GM18511 (cell line): ENCODE results near the gene ICAM2.

Experiments
- ATAC-seq: cut with Tn5 transposase; IDR thresholded peaks from one replicate; pipeline ENCODE4 v1.9.1; 2021; ENCODE audit warnings: mild to moderate bottlenecking, moderate library complexity; ENCODE audit not compliant: unreplicated experiment

The ICAM2 gene

DNA sequence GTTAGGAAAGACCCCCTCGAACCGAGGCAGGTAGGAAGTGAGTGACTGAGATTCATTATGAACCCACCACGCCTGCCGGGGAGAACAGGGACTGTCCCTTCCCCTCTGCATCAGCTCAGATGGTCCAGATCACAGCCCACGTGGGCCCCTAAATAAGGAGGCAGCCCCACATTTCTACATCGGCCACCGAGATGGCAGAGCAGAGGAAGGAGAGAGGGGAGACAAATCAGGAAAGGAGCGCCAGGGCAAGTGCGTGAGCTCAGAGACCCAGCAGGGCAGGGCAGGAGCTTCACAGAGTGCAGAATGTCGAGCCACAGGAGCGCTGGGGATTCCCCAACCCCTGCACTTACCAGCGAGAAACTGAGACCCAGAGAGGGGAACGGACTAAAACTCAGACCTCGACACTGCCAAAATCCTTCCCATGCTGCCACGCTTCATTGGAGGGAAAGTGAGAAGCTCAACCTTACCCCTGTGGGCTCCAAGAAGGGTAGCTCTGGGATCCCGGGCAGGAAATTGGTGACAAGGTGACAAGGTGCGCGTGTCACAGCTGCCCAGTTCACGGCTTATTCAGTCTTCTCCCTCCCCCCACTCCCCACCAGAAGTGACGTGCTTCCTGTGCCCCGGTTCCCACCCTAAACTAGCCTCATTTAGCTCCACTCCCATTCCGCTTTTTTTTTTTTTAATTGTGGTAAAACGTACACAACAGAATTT is at the start of gene ICAM2:
Gene ICAM2 (minus strand): TSS at position 578 of the 711 bp plus-strand sequence. CDS start 13,942 bp downstream, outside the sequence.
- peak; percentile 81 for ATAC-seq

DNA sequence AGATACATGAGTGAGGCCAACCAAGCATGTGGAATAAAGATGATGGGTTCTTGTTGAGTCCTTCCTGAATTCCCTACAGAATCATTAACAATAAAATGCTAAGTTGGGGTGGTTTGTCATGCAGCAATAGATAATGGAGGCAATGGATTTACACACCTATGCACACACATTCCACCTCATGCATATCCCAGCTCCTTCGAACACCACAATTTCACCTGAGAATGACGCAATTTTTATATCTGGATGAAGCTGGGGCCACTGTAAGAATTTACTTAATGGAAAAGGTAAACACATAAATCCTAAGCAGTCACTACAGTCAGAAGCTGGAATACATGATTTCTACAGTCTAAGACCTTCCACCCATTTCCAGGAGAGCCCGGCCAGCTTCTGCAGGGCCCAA is 49.8 kb upstream of the ICAM2 start:
- ATAC-seq: no peak

DNA sequence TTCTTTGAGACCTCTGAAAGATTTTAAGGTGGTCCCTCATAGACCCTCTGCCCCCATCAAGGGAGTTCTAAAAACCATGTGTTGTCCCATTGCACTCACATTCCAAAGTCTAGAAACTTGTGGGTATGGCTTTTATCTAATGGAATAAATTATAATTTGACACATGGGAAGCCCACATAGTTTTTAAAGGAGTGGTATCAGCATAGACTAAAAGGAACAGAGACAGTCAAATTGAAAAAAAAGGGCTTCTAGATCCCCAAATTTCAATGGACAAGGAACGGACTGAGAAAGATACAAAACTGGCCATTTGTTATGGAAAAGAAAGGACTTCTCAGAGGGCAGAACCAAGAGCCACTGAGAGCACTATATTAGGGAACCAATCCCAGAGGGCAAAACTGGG is 48.7 kb upstream of the ICAM2 start:
- no peak for ATAC-seq

GRCh38 chr17:64067657-64068056 is 47.2 kb upstream of the ICAM2 start:
- no peak for ATAC-seq

DNA sequence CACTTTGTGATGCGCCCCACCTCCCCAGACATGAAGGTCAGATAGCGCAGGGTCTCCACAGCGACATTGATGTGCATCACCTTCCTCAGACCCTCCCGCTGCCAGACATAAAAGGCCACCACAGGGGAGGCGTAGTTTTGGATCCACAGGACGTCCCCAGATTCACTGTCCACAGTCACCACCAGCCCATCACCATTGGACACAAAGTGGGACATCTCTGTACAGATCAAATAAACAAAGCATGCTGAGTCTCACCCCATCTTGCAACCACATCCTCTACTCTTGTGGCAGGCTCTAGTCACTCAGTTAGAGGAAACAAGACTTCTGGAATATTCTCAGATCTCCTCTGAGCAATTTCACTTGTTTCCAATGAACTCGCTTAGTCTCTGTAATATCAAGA is 46.3 kb upstream of the ICAM2 start:
- ATAC-seq: no peak

DNA sequence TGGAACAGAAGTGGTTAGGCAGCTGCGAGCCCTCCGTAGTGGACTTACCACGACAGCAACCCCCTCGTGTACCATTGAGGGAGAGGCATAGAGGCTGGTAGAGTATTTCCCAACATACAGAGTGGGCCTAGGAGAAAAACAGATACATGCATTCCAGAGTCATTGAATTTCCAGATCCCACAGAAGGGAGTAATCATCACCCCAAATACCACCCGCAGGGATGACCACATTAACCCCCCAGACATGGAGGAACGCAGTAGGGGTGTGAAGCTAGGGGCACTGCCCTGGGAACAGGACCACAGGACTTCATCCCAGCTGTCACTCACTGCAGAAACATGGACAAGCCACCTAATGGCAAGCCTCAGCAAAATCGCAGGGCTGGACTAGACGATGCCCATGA is 44.7 kb upstream of the ICAM2 start:
- no peak for ATAC-seq

DNA sequence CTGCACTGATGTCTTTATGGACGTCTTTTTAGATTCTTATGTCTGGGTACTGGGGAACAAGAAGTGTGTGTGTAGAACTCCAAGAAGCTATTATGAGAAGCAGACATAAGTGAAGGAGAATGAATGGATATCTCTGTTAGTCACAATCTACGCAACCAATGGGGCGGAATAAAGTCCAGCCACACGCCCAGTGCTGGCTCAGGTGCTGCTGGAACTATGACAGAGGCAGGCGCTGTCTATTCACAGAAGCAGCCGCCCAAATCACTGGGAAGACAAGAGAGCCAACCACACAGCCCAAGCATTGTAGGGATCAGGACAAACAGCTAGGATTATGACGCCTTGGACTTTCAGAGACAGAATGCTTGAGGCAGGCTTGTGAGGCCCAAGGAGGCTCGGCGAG is 43.9 kb upstream of the ICAM2 start:
- ATAC-seq: no peak

GRCh38 chr17:64063766-64064224 is 43.4 kb upstream of the ICAM2 start:
- ATAC-seq: no peak

DNA sequence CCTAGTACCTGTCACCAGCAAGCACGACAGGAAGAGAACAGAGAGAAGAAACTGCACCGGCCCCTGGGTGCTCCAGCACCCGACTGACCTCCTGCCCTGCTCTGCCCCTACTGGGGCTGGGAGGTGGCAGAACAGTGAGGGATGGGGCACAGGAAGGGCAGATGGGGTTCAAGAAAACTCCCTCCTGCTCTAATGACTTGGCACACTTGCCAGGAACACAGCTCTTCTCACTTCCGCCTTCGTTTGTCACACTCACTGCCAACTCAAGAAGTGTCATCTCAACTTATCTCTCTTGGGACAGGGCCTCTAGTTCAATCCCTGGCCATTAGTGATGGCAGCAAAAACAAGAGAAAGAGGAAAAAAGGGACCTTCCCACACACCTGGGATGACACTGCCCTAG is 42.7 kb upstream of the ICAM2 start:
- ATAC-seq: peak; percentile 56

- peak; percentile 60 for ATAC-seq
Observed at GRCh38 chr17:64061178-64061898, 40.9 kb upstream of the ICAM2 start.

DNA sequence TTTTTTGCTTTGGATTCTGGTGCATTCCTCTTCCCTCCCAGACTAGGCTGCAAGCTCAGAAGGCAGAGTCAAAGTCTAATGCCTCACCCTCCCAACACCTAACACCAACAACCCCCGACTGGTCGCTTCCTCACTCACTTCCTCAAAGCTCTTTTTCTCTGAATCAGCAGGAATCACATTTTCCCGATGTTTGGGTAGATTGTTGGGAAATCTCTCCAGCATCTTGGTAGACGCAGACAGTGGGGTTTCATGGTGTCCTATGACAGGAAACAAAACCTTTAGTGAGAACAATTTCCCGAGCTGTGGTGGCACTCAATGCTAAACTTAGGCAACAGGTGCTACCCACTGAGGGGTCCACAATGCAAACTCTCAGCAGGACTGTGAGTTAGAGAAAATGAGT is 39.9 kb upstream of the ICAM2 start:
- no peak for ATAC-seq

- ATAC-seq: no peak
Observed at GRCh38 chr17:64059756-64060155, 39.3 kb upstream of the ICAM2 start.

- no peak for ATAC-seq
Observed at GRCh38 chr17:64058621-64059020, 38.2 kb upstream of the ICAM2 start.

DNA sequence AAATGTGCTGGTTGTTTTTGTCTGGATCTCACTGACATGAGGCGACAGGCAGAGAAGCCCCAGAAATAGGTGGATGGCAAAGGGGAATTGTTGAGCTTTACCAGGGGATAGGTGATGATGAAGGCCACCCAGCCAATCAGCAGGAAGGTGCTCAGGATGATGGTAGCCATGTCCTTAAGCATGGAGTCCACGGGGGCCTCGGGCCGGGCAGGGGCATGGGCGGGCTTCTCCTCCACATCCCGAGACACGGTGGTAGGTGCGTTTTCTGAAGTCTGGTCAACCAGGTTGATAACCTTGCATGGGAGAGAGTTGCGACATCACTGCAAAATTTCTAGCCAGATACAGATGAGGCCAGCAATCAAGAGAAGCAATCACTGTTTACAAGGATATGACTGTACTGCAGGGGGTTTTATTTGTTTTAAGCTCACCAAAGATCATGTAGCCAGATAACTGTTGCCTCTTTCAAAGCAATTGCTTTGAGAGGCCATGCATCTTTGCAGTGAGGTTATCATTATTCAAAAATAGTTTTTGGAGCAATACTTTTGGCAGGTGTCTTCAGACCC is 37.3 kb upstream of the ICAM2 start:
- no peak for ATAC-seq

GRCh38 chr17:64056269-64057005 is 36.0 kb upstream of the ICAM2 start:
- peak; percentile 79 for ATAC-seq

DNA sequence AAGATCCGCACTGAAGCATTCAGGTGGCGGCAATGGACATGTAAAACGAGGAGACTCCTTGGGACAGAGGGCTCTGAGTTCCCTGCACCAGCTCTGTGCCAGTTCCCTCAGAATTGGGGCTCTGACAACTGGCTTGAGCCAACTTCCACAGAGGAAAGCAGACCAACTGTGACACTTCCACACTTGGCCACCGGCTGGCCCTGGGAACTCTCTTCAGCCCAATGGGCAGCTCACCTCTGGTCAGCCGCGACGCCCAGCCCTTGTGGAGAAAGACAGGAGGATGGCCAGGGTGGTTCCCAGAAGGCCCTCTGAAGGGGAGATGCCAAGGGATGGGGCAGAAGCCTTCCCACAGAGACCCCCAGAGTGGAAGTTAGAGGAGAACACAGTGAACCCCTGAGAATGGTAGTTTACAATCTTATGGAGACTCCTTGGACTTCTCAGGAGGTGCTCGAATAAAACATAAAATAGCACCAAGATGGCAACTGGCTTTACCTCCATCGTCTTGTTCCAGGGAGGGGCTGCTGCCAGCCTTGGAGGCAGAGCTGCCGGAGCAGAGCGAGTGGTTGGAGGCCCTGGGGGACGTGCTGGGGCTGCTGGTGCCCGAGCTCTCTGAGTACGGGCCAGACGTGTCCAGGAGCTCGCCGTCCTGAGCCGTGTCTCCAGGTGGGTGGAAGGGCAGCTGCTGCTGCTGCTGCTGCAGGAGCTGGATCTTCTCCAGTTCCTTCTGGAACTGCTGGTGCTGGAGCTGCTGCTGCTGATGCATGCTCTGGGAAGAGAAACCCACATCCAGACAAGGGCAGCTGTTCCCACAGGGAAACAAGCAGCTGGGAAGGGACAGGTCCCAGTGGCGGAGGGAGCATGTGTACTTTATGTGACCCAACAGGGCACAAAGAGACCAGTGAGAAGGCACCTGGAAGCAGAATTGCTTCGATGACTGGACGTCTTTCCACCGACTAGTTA is 35.0 kb upstream of the ICAM2 start:
- ATAC-seq: no peak

DNA sequence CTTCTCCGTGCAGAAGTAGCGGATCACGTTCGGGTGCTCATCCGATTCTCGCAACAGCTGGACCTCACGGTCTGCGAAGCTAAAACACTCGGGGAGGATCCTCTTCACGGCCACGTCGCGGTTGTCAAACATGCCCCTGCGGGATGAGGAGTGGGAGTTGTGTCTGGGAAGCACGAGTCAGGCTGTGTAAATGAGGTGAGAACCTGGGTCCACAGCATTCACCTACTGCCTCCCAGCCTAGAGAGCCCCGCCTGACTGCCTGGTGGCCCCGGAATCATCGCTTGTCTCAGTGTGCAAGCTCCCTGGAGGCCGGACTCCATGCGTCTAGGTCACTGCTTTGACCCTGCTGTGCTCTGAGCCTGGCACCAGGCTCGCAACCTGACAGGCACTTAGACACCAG is 33.9 kb upstream of the ICAM2 start:
- no peak for ATAC-seq

DNA sequence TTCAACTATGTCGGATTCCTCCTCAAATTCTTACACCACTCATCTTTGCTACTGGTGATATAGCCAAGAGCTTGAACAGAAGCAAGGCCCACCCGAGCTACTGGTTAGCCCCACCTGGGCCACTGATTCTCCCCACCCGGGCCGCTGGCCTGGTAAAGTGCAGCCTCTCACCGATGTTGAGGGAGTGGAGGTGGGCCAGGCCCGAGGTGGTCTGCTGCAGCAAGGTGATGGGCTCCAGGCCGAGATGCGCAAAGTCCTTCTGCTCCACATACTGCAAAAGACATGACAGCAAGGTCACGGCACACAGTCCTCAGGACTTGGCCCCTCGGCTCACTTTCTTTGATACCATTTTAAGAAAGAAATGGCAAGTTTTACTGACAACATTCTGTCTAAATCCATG is 32.7 kb upstream of the ICAM2 start:
- no peak for ATAC-seq

DNA sequence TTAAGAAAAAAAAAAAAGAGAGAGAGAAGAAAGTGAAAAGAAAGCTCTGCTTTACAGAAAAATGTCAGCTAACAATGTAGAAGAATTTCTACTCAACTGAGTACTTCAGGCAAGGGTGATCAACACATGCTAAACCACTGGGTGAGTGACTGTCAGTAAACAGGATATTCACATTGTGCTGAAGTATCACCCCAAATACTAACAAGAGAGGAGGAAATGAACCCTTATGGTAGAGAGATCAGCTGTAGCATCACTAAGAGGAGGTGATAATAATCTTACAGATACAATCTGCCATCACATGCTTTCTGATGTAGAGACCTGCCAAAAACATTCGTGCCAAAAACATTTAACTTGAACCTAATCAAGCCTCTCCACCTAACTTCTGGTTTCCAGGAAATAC is 30.7 kb upstream of the ICAM2 start:
- no peak for ATAC-seq

DNA sequence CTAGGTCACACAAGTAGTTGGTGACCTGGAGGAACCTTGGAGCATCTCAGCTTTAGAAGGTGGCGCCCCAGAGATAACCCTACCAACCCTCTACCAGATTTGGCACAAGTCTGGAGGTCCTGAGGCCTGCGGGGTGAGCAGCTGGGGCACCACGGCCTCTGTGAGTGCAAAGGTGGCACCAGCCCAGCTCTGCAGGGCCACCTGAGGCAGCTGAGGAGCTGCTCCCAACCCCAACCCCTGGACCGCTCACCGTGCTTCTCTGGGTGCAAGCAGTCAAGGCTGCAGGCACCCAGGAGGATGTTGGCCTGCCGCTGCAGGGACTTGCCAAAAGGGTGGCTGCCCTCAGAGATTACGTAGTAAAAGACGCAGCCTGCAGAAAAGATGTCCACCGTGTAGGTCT is 28.4 kb upstream of the ICAM2 start:
- ATAC-seq: no peak
